Measurements from ENCODE around the gene ITLN1. TPM values are rescaled to one million over a fixed set of nuclear protein-coding genes. Genes with fewer than 3 reads are reported as not detected.

Gene ITLN1
- total and polyA plus RNA-seq, 12 donors, result 0.54 to 102 (median 2.9) TPM; not detected in 2

- TF ChIP-seq CTCF (IDR thresholded peaks at IDR 0.05), result no peak
- 81 to 85% methylated on average over 4 of the region's 4 CpGs for WGBS, 2 donors
- DNase-seq (peak in 1 of 2 donors; percentile 21), ATAC-seq (peak in 7 of 8 donors; percentile 30 to 69 (median 34))
- Histone ChIP-seq H3K27ac (peak overlapping the region in 1 of 10 donors; percentile 85), H3K36me3 (no peaks in the 10 kb centered on the region), H3K9me3 (no peaks in the 10 kb centered on the region), H3K4me3 (no peak overlapping the region), H3K4me1 (peaks cover 0 to 59% (median 0%) of the 10 kb centered on the region in 9 donors), H3K27me3 (peaks cover 0 to 28% (median 12%) of the 10 kb centered on the region in 7 donors)
- intact Hi-C loops (cut with DNase I), result no loop called here
These were observed 21.2 kb downstream of the ITLN1 start for GRCh38 chr1:160863774-160864131.

- Histone ChIP-seq H3K9me3 (no peaks in the 10 kb centered on the region), H3K27me3 (peaks cover 0 to 31% (median 18%) of the 10 kb centered on the region in 7 donors), H3K4me1 (peaks cover 0 to 62% (median 0%) of the 10 kb centered on the region in 9 donors), H3K4me3 (no peak overlapping the region), H3K36me3 (no peaks in the 10 kb centered on the region), H3K27ac (peak overlapping the region in 1 of 10 donors; percentile 85)
- TF ChIP-seq CTCF (IDR thresholded peaks at IDR 0.05), result no peak
- ATAC-seq (peak in 4 of 8 donors; percentile 8 to 44 (median 18)), DNase-seq (no peak)
- whole genome bisulfite sequencing, 2 donors, result 81 to 89% methylated on average over 11 of the region's 11 CpGs
- intact Hi-C loops (cut with DNase I), result no loop called here
These were observed 21.8 kb downstream of the ITLN1 start for GRCh38 chr1:160863061-160863773.

- H3K36me3 ChIP-seq, result no peaks in the 10 kb centered on the region
- H3K27ac ChIP-seq, result peak within 1 kb of the TSS in 2 of 10 donors; percentile 25 to 85
These were observed 22.5 kb downstream of the ITLN1 start, which contains the start of gene CD244 for GRCh38 chr1:160862203-160863060. TSS of gene CD244 (minus strand) at chr1:160862887. CDS start at chr1:160862677, 210 bp downstream.

More at GRCh38 chr1:160862203-160863060, 22.5 kb downstream of the ITLN1 start, which contains the start of gene CD244:
- WGBS, 2 donors, result 28 to 39% methylated on average over 12 of the region's 12 CpGs
- Histone ChIP-seq H3K27me3 (peaks cover 0 to 33% (median 18%) of the 10 kb centered on the region in 7 donors), H3K9me3 (no peaks in the 10 kb centered on the region), H3K4me1 (peaks cover 0 to 62% (median 0%) of the 10 kb centered on the region in 9 donors), H3K4me3 (peak within 1 kb of the TSS in 1 of 10 donors; percentile 46)
- peak in 1 of 2 donors; percentile 29 for DNase-seq
- TF ChIP-seq CTCF (IDR thresholded peaks at IDR 0.05), result no peak
- intact Hi-C loops (cut with DNase I), result no loop called here
- peak in 7 of 8 donors; percentile 32 to 72 (median 53) for ATAC-seq

Data from heart right ventricle (tissue), 16 donors.